ENCODE measurements around the gene EIF1AD.

- TF ChIP-seq CTCF (conservative IDR thresholded peaks at IDR 0.05; ENCODE audit: low read depth in 2 of 2) (no peak), EZH2phosphoT487 (IDR thresholded peaks at IDR 0.05; ENCODE audit: unreplicated experiment) (no peak), CREB1 (CRISPR knock-in tag; IDR thresholded peaks at IDR 0.05; ENCODE audit: low read depth) (no peak)
These were observed 41.1 kb downstream of the EIF1AD start for GRCh38 chr11:65960824-65961266.
